NCI-H524 treated with DMSO at 0.1 percent for 48 hours (cell line): ENCODE measurements around the gene TMEM135.
"Not testable (repeated sequence)": the region's sequence is repeated elsewhere in the genome, so short reads cannot be mapped to it uniquely, and the experiment has no call there.

Experiments used
- DNase-seq: peaks from one replicate; lab custom pipeline; 2025; lab: John Stamatoyannopoulos, UW

TMEM135 gene

GRCh38 chr11:87141980-87142514 is 104.3 kb downstream of the TMEM135 start:
- DNase-seq: no peak

- DNase-seq: no peak
Measured at GRCh38 chr11:87142594-87142993, 104.9 kb downstream of the TMEM135 start.

- no peak for DNase-seq
Measured at GRCh38 chr11:87143641-87144040, 105.9 kb downstream of the TMEM135 start.

- DNase-seq: no peak
Measured at GRCh38 chr11:87144252-87144651, 106.5 kb downstream of the TMEM135 start.

- no peak for DNase-seq
Measured at GRCh38 chr11:87148749-87149148, 111.0 kb downstream of the TMEM135 start.

GRCh38 chr11:87149782-87150181 is 112.0 kb downstream of the TMEM135 start:
- not testable (repeated sequence) for DNase-seq

- DNase-seq: no peak
Measured at GRCh38 chr11:87150936-87151335, 113.2 kb downstream of the TMEM135 start.

GRCh38 chr11:87154246-87154645 is 116.5 kb downstream of the TMEM135 start:
- no peak for DNase-seq

GRCh38 chr11:87156970-87157369 is 119.2 kb downstream of the TMEM135 start:
- DNase-seq: no peak

- not testable (repeated sequence) for DNase-seq
Measured at GRCh38 chr11:87169076-87169475, 131.3 kb downstream of the TMEM135 start.

- DNase-seq: no peak
Measured at GRCh38 chr11:87173185-87174039, 135.7 kb downstream of the TMEM135 start.

- DNase-seq: no peak
Measured at GRCh38 chr11:87174870-87175269, 137.1 kb downstream of the TMEM135 start.

- DNase-seq: no peak
Measured at GRCh38 chr11:87176044-87176443, 138.3 kb downstream of the TMEM135 start.

GRCh38 chr11:87179621-87180020 is 141.9 kb downstream of the TMEM135 start:
- DNase-seq: no peak

GRCh38 chr11:87180742-87181141 is 143.0 kb downstream of the TMEM135 start:
- no peak for DNase-seq

- DNase-seq: no peak
Measured at GRCh38 chr11:87181143-87181542, 143.4 kb downstream of the TMEM135 start.

- DNase-seq: no peak
Measured at GRCh38 chr11:87185228-87185627, 147.5 kb downstream of the TMEM135 start.

GRCh38 chr11:87187076-87187475 is 149.3 kb downstream of the TMEM135 start:
- DNase-seq: no peak

- no peak for DNase-seq
Measured at GRCh38 chr11:87187930-87188329, 150.2 kb downstream of the TMEM135 start.

GRCh38 chr11:87188396-87188795 is 150.7 kb downstream of the TMEM135 start:
- not testable (repeated sequence) for DNase-seq

GRCh38 chr11:87188921-87189320 is 151.2 kb downstream of the TMEM135 start:
- DNase-seq: not testable (repeated sequence)

- no peak for DNase-seq
Measured at GRCh38 chr11:87190071-87190470, 152.3 kb downstream of the TMEM135 start.

GRCh38 chr11:87193756-87194470 is 156.2 kb downstream of the TMEM135 start:
- DNase-seq: no peak
